ENCODE data around the gene MRPS12.
"Not testable (repeated sequence)": the region's sequence is repeated elsewhere in the genome, so short reads cannot be mapped to it uniquely, and the experiment has no call there.

MRPS12 gene

GRCh38 chr19:38939957-38940356 is 9.2 kb downstream of the MRPS12 start:
- no peak for TF ChIP-seq POLR2A (IDR thresholded peaks at IDR 0.05; ENCODE audit: low read depth, low read length)
- DNase-seq (ENCODE audit: insufficient read length, low spot score) (no peak), FAIRE-seq (no peak)

DNA sequence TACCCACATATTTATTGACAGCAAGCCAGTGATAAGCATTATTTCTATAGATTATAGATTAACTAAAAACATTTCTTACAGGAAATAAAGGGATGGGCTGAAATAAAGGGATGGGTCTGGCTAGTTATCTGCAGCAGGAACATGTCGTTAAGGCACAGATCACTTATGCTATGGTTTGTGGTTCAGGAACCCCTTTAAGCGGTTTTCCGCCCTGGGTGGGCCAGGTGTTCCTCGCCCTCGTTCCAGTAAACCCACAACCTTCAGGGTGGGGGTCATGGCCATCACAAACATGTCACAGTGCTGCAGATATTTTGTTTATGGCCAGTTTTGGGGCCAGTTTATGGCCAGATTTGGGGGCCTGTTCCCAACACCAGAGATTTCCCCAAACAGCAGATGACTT is 10.7 kb downstream of the MRPS12 start:
- not testable (repeated sequence) for FAIRE-seq; DNase-seq (ENCODE audit: insufficient read length, low spot score)

DNA sequence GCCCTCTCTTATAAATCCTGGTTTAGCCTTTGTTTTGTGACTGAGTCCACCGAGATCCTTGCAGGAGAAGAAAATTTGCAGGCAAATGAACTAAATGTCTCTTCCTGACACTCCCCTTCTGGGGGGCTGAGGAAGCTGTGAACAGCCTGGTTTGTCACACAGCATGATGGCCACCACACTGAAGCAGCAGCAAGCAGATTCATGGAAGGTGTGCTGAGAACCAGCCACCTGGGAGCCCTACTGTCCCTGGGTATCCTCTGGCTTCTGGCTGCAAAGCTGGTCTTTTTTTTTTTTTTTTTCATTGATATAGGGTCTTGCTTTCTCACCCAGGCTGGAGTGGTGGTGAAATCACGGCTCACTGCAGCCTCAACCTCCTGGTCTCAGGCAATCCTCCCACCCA is 11.2 kb downstream of the MRPS12 start:
- TF ChIP-seq POLR2A (IDR thresholded peaks at IDR 0.05; ENCODE audit: low read depth, low read length) = no peak
- DNase-seq (ENCODE audit: insufficient read length, low spot score) = no peak
- FAIRE-seq = no peak

DNA sequence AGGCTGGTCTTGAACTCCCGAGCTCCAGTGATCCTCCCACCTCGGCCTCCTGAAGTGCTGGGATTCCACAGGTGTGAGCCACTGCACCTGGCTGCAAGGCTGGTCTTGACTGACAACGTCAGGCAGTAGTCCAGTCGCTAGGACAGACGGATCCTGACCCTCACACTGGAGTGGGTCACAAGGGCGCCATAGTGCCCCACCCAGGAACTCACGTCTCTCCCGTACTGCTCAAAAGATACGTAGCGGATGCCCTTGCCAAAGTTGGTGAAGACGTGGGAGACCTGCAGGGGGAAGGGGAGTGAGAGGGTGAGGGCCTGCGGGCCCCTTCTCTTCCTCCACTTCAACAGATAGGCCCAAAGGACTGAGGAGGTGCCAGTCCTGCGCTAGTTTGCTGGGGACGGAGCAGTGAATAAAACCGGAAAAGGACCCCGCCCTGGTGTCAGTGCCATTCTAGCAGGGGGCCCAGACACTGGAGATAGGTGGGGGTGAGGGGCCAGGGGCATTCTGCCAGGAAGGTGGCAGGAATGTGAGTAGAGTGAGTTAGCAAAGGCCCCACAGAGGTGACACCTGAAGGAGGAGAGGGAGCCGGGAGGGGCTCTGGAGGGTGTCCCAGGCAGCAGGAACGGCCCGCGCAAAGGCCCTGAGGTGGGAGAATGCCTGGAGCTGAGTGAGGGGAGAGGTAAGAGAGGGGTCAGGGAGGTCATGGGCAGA is 11.9 kb downstream of the MRPS12 start:
- TF ChIP-seq POLR2A (IDR thresholded peaks at IDR 0.05; ENCODE audit: low read depth, low read length) = no peak
- DNase-seq (ENCODE audit: insufficient read length, low spot score) = no peak
- no peak for FAIRE-seq

GRCh38 chr19:38944981-38945506 is 14.3 kb downstream of the MRPS12 start:
- no peak for TF ChIP-seq POLR2A (IDR thresholded peaks at IDR 0.05; ENCODE audit: low read depth, low read length)
- no peak for FAIRE-seq
- DNase-seq (ENCODE audit: insufficient read length, low spot score) = no peak

GRCh38 chr19:38945562-38946228 is 15.0 kb downstream of the MRPS12 start:
- no peak for TF ChIP-seq POLR2A (IDR thresholded peaks at IDR 0.05; ENCODE audit: low read depth, low read length)
- FAIRE-seq = no peak
- no peak for DNase-seq (ENCODE audit: insufficient read length, low spot score)

DNA sequence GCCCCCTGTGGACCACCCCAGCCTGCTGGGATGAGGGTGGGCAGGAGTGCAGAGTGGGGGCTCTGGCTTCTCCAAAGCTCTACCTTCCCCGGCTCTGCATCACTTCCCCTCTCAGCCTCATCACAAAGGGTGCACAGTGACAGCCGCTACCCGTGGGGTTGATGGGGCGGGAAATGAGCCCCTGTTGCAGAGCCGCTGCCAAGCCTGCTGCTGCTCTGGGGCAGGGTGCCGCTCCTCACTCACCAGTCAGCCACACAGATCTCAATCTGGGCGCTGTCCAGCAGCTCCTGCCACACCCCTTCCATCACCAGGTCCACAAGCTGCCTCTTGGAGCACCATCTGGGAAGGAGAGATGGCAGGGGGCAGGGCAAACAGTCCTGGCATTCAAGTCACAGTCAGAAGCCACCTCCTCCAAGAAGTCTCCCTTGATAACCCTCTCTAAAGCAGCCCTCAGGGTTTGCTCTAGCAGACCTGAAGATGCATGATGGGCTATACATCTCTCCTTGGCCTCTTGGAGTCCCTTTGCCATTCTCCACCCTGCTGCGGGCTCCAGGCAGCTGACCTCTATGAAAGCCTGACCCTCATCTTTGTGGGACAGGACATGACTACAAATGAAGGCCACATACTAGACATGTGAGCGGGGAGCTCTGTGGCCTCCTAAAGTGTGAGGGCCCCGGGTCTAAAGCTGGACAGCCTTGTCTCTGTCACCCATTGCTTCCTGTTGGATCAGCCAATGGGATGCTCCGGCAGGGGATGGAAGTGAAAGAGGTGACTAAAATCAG is 15.7 kb downstream of the MRPS12 start:
- TF ChIP-seq POLR2A (IDR thresholded peaks at IDR 0.05; ENCODE audit: low read depth, low read length) = no peak
- FAIRE-seq = no peak
- no peak for DNase-seq (ENCODE audit: insufficient read length, low spot score)

DNA sequence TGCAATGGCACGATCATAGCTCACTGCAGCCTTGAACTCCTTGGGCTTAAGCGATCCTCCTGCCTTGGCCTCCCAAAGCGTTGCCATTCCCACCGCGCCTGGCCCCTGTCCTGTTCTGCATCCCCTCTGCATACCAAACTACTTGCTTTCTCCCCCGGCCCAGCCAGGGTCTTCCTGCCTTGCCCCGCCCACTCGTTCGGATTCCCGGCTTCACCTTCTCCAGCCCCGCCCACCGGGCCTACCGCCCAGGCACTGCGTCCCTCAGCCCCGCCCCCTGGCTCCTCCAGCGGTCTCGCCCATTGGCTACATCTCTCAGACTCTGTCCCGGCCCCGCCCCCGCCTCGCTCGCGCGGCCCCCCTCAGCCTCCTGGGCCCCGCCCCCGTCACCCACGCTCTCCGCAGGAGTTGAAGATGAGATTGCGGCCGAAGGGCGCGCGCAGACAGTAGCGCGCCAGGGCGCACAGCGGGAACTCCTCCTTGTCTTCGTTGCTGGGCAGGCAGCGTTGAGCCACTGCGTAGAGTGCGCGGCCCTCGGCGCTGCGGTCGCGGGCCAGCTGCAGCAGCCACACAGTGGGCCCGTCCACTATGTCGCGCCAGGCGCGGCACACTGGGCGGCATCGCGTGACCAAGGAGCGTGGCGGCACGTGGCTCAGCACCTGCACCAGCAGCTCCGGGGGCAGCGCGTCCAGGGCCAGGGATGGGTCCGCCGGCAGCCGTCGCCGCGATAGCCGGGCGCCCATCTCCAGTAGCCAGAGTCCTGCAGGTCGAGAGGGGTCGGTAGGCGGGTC is 19.0 kb downstream of the MRPS12 start:
- DNase-seq (ENCODE audit: insufficient read length, low spot score) (no peak), FAIRE-seq (no peak)
- no peak for TF ChIP-seq POLR2A (IDR thresholded peaks at IDR 0.05; ENCODE audit: low read depth, low read length)

GRCh38 chr19:38951187-38951586 is 20.4 kb downstream of the MRPS12 start:
- DNase-seq (ENCODE audit: insufficient read length, low spot score) (no peak), FAIRE-seq (no peak)
- TF ChIP-seq POLR2A (IDR thresholded peaks at IDR 0.05; ENCODE audit: low read depth, low read length) = no peak

- FAIRE-seq (no peak), DNase-seq (ENCODE audit: insufficient read length, low spot score) (no peak)
- TF ChIP-seq POLR2A (IDR thresholded peaks at IDR 0.05; ENCODE audit: low read depth, low read length) = no peak
Observed at GRCh38 chr19:38952395-38953165, 21.8 kb downstream of the MRPS12 start.

- DNase-seq (ENCODE audit: insufficient read length, low spot score) (no peak), FAIRE-seq (no peak)
- TF ChIP-seq POLR2A (IDR thresholded peaks at IDR 0.05; ENCODE audit: low read depth, low read length) = no peak
Observed at GRCh38 chr19:38953677-38954076, 22.9 kb downstream of the MRPS12 start.

DNA sequence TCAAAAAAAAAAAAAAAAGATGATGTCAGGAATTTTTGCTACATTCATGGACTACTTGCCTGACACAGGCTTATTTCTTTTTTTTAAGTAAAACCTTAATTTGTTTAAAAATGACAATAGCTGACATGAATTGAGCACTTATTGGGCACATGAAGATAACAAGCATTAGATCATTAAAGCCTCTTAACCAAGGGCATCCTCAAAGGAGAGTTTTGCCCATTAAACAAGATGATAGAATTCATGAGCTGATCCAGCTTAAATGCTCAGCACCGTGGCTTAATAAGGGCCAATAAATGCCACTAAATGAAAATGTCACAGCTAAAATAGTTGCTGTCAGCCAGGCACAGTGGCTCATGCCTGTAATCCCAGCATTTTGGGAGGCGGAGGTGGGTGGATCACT is 25.5 kb downstream of the MRPS12 start:
- DNase-seq (ENCODE audit: insufficient read length, low spot score) = no peak
- FAIRE-seq = no peak
- TF ChIP-seq POLR2A (IDR thresholded peaks at IDR 0.05; ENCODE audit: low read depth, low read length) = no peak

GRCh38 chr19:38958301-38958700 is 27.6 kb downstream of the MRPS12 start:
- FAIRE-seq (no peak), DNase-seq (ENCODE audit: insufficient read length, low spot score) (no peak)
- TF ChIP-seq POLR2A (IDR thresholded peaks at IDR 0.05; ENCODE audit: low read depth, low read length) = no peak
